GM12872 (cell line): ENCODE data around the gene TTC23.

Experiments used
- TF ChIP-seq, protein P1 (sequence below): IDR thresholded peaks from 3 replicates; pipeline ENCODE4 v1.5.1; 2011; ENCODE audit warnings: low read depth, mild to moderate bottlenecking, low read length, moderate library complexity; ENCODE audit not compliant: insufficient read depth

Gene TTC23

DNA sequence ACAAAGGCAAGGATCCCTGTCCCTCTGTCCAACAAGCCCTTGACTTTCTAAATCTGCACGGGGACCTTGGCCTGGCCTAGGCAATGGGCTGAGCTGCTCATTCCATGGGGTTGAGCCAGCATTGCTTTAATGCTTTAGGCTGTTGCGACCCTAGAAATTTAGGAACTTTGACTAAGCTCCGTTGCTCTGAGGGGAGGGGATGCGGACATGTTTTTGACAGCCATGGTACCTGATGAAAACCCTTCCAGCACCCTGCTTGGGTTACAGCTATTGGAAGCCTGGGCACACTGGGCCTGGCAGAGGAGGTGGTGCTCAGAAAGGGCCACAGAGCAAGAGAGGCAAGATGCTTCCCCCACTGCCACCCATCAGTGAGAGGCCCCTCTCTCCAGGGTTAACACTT, 107.4 kb downstream of the TTC23 start:
- TF ChIP-seq, protein P1, sequence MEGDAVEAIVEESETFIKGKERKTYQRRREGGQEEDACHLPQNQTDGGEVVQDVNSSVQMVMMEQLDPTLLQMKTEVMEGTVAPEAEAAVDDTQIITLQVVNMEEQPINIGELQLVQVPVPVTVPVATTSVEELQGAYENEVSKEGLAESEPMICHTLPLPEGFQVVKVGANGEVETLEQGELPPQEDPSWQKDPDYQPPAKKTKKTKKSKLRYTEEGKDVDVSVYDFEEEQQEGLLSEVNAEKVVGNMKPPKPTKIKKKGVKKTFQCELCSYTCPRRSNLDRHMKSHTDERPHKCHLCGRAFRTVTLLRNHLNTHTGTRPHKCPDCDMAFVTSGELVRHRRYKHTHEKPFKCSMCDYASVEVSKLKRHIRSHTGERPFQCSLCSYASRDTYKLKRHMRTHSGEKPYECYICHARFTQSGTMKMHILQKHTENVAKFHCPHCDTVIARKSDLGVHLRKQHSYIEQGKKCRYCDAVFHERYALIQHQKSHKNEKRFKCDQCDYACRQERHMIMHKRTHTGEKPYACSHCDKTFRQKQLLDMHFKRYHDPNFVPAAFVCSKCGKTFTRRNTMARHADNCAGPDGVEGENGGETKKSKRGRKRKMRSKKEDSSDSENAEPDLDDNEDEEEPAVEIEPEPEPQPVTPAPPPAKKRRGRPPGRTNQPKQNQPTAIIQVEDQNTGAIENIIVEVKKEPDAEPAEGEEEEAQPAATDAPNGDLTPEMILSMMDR: no peak

DNA sequence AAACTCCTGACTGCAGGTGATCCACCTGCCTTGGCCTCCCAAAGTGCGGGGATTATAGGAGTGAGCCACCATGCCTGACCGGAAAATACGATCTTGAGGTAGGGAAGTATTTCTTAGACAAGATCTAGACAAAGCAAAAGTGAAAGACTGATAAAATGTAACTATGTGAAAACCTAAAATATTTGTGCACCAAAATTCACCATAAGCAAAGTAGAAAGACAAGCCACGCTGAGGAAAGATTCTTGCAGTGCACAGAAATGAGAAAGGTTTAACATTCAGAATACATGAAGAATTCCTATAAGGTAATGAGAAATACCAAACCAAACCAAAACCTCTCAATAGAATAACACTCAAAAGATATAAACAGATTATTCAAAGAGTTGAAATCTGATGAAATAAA, 108.8 kb downstream of the TTC23 start:
- TF ChIP-seq, protein P1: no peak

DNA sequence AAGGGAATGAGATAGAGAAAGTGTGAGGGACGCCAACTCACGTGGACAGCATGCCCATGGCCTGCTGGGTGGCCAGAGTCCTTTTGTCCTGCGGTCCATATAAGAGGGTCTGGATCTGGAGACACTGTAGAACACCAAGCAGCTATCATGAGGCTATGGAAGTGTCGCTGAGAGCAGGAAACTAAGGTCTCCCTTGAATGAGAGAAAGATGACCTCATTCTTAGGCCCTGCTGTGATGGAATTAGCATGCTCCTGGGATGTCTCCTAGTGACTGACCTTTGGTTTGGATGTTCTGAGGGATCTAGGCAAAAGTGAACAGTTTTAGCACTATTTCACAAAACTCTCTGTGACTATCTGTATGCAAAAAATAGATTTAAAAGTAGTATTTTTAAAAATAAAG, 110.1 kb downstream of the TTC23 start:
- TF ChIP-seq, protein P1: no peak

DNA sequence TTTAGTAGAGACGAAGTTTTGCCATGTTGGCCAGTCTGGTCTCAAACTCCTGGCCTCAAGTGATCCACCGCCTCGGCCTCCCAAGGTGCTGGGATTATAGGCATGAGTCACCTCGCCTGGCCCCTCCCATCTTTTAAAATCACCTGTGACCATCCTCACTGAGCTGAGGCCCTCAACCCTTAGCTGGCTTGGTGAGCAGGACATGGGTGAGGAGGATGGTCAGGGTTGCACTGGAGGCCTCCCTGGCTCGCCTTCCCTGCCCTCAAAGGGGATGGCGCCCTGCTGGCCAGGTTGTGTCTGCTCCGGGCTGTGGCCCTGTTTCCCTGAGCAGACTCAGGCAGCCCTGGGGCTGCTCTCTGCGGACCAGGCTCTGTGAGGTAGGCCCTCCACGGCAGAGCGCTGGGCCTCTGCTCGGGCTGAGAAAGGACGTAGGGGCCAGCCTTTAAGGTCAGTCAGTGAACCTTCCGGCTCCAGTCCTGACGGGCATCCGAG, 110.8 kb downstream of the TTC23 start:
- TF ChIP-seq, protein P1: no peak

DNA sequence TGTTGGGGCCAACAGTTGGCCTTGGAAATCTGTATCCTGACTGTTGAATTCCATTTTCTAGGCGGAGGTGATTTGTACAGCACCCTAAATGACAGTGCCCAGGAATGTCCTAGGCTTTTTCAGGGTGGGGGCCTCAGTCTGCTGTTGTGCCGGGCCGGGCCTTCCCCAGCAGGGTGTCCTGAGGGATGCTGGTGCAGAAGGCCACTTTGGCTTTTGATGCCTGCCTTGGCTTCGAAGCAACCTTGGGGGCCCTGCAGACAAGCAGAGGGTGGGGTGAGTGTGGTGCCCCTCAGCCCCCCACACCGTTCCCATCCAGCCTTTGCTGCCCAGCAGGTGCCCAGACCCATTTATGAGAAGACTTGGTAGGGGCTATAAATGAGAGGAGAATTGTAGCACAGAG, 111.5 kb downstream of the TTC23 start:
- TF ChIP-seq, protein P1: no peak

DNA sequence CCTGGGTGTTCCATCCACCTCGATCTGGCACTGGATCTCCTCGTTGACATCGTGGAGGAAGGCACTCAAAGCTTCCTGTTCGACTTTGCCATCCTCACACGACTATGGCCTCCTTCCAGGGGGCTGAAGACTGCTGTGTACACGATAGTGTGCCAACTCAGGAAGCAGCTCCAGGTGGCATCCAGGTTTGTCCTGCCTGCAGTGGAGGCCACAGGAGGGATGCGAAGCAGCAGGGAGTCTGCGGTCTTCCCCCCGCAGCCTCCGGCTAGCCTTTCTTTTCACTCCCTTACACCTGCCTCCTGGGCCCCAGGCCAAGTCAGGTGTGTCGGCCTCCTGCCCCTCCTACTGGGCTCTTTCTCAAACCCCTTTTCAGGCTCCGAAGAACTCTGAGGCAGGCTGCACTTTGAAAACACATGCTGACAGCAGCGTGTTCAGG, 112.3 kb downstream of the TTC23 start:
- TF ChIP-seq, protein P1: no peak

DNA sequence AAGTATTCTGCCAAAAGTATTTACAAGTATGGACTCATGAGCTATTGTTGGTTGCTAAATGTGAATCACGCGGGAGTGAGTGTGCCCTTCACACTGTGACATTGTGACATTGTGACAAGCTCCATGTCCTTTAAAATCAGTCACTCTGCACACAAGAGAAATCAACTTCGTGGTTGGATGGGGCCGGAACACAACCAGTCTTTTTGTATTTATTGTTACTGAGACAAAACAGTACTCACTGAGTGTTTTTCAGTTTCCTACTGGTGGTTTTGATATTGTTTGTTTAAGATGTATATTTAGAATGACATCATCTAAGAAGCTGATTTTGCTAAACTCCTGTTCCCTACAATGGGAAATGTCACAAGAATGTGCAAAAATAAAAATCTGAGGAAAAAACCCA, 114.2 kb downstream of the TTC23 start:
- TF ChIP-seq, protein P1: no peak
